HEK293 (cell line): ENCODE results near the gene AJM1.

Experiments used
- CTCF ChIA-PET: fragments of 350-600 bp; formaldehyde crosslinking; extraction: SDS; loops from one replicate; lab custom pipeline; 2021; ENCODE audit warnings: antibody characterized with exemption; lab: Yijun Ruan, JAX
- POLR2A ChIA-PET: fragments of 300-600 bp; formaldehyde crosslinking; extraction: SDS; loops from one replicate; lab custom pipeline; 2020; ENCODE audit warnings: antibody characterized with exemption, inconsistent platforms; lab: Yijun Ruan, JAX
- H3K27ac ChIP-seq: fragments of 200-500 bp; sonication (Bioruptor generic); 2 replicates; pipeline ENCODE4 v1.5.1; 2014; ENCODE audit warnings: low read depth, low read length, control low read depth, inconsistent platforms; ENCODE audit errors: extremely low read depth
- H3K36me3 ChIP-seq, 2 experiments: fragments of 200-500 bp in 1 of 2; sonication (Bioruptor generic) in 1 of 2; 1 replicate in 1 of 2; 2 replicates in 1 of 2; pipeline ENCODE4 v1.5.1; 2014 to 2017; ENCODE audit warnings: inconsistent platforms in 2 of 2, low read length in 2 of 2; ENCODE audit not compliant: control insufficient read depth in 2 of 2, insufficient read depth in 1 of 2
- H3K4me1 ChIP-seq: fragments of 200-500 bp; sonication (Bioruptor generic); 2 replicates; pipeline ENCODE4 v1.5.1; 2014; ENCODE audit warnings: mild to moderate bottlenecking, low read length, inconsistent platforms; ENCODE audit not compliant: control insufficient read depth, insufficient read depth
- H3K4me3 ChIP-seq: 2 replicates; pipeline ENCODE4 v1.5.1; 2011; ENCODE audit warnings: low read depth, mild to moderate bottlenecking, control low read depth, low read length, moderate library complexity
- H3K9me3 ChIP-seq: fragments of 200-500 bp; sonication (Bioruptor generic); 2 replicates; pipeline ENCODE4 v1.5.1; 2014; ENCODE audit warnings: low read depth, low read length, inconsistent platforms; ENCODE audit not compliant: control insufficient read depth, insufficient read depth
- SETDB1 ChIP-seq: IDR thresholded peaks from one replicate; pipeline ENCODE4 v1.6.1; 2017; ENCODE audit warnings: mild to moderate bottlenecking, low read length, moderate library complexity, mixed read lengths; ENCODE audit not compliant: insufficient read length
- ZNF266 ChIP-seq: fragments of 450-650 bp; formaldehyde crosslinking; IDR thresholded peaks from 2 replicates; pipeline ENCODE4 v1.5.1; 2016; ENCODE audit warnings: missing biosample characterization, missing genetic modification characterization, low read depth
- ZNF366 ChIP-seq: fragments of 450-650 bp; formaldehyde crosslinking; conservative IDR thresholded peaks from 2 replicates; pipeline ENCODE4 v1.5.1; 2016; ENCODE audit warnings: missing biosample characterization, missing genetic modification characterization
- ZNF423 ChIP-seq: fragments of 450-650 bp; formaldehyde crosslinking; IDR thresholded peaks from 2 replicates; pipeline ENCODE4 v1.5.1; 2016; ENCODE audit warnings: missing biosample characterization, missing genetic modification characterization
- ZNF544 ChIP-seq: fragments of 450-650 bp; formaldehyde crosslinking; IDR thresholded peaks from 2 replicates; pipeline ENCODE4 v1.5.0; 2017; ENCODE audit warnings: missing biosample characterization, missing genetic modification characterization
- ZNF621 ChIP-seq: fragments of 450-650 bp; formaldehyde crosslinking; IDR thresholded peaks from 2 replicates; pipeline ENCODE4 v1.5.1; 2017; ENCODE audit warnings: missing biosample characterization, missing genetic modification characterization
- ZNF623 ChIP-seq: fragments of 450-650 bp; formaldehyde crosslinking; IDR thresholded peaks from 2 replicates; pipeline ENCODE4 v1.5.1; 2016; ENCODE audit warnings: missing biosample characterization, missing genetic modification characterization
- ZNF629 ChIP-seq: fragments of 450-650 bp; formaldehyde crosslinking; IDR thresholded peaks from 2 replicates; pipeline ENCODE4 v1.5.1; 2017; ENCODE audit warnings: missing biosample characterization, missing genetic modification characterization
- ZSCAN16 ChIP-seq: fragments of 450-650 bp; formaldehyde crosslinking; IDR thresholded peaks from 2 replicates; pipeline ENCODE4 v1.5.1; 2016; ENCODE audit warnings: missing biosample characterization, missing genetic modification characterization
- ZXDB ChIP-seq: fragments of 450-650 bp; formaldehyde crosslinking; IDR thresholded peaks from 2 replicates; pipeline ENCODE4 v1.5.1; 2016; ENCODE audit warnings: missing biosample characterization, missing genetic modification characterization
- TF ChIP-seq, protein P1 (sequence below): fragments of 450-650 bp; formaldehyde crosslinking; conservative IDR thresholded peaks from 2 replicates; pipeline ENCODE4 v1.5.1; 2016; ENCODE audit warnings: low read depth, missing biosample characterization, missing genetic modification characterization
- TF ChIP-seq, protein P2 (sequence below): fragments of 450-650 bp; formaldehyde crosslinking; IDR thresholded peaks from 2 replicates; pipeline ENCODE4 v1.5.1; 2016; ENCODE audit warnings: missing biosample characterization, missing genetic modification characterization
- TF ChIP-seq, protein P3 (sequence below): fragments of 450-650 bp; formaldehyde crosslinking; IDR thresholded peaks from 2 replicates; pipeline ENCODE4 v1.5.1; 2017; ENCODE audit warnings: missing biosample characterization, missing genetic modification characterization
- TF ChIP-seq, protein P4 (sequence below): fragments of 450-650 bp; formaldehyde crosslinking; IDR thresholded peaks from 2 replicates; pipeline ENCODE4 v1.5.1; 2016; ENCODE audit warnings: missing biosample characterization, missing genetic modification characterization
- TF ChIP-seq, protein P5 (sequence below): fragments of 450-650 bp; formaldehyde crosslinking; optimal IDR thresholded peaks from 2 replicates; pipeline ENCODE3; 2016; ENCODE audit warnings: missing biosample characterization, mild to moderate bottlenecking, missing genetic modification characterization

AJM1 gene

DNA sequence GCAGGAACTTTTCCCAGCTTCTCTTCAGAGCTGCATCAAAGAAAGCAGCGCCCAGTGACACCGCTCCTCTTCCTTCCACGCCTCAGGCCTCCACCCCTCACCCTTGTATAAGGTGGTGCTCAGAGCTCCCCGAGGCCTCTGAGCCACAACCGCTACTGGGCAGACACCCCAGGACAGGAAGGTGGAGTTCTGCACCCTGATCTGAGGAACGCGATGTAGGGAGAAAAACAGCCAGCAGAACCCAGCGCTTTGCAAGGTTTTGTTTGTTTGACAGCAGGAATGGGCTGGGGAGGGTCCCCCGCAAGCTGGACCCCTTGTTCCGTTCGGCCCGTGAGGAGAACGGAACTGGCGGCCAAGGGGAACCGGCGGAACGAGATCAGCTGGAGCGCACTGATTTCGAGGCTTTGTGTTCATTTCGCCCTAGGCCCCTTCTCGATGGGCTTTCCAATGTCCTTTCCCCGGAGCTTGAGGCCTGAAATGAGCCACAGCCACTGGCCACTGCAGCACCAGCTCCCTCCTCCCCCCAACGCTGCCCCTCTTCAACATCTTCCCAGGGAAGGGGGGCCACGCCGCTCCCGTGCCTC, 19.7 kb downstream of the AJM1 start:
- H3K36me3 ChIP-seq = peaks cover 0 to 67% of the 10 kb centered on the region in 2 experiments; a peak in 2 of 3 replicates
- H3K27ac ChIP-seq = no peak overlapping the region
- ChIA-PET CTCF (interaction anchor here (0.6 to 1.3 kb wide), 4 partner anchors 8 to 174 kb away, joined by 3 to 4 read pairs (median 4); no protein-coding TSS in a partner anchor), POLR2A (interaction anchor here (0.5 to 2.7 kb wide), 5 partner anchors 10 to 130 kb away, joined by 3 to 9 read pairs (median 4); partner anchors contain the start of genes MAMDC4 and PAXX)
- H3K4me3 ChIP-seq = no peak overlapping the region
- H3K9me3 ChIP-seq = no peaks in the 10 kb centered on the region
- TF ChIP-seq ZNF266 (tag by site-specific recombination) = no peak
- no peak for TF ChIP-seq ZNF629 (tag by site-specific recombination)
- TF ChIP-seq, protein P1, sequence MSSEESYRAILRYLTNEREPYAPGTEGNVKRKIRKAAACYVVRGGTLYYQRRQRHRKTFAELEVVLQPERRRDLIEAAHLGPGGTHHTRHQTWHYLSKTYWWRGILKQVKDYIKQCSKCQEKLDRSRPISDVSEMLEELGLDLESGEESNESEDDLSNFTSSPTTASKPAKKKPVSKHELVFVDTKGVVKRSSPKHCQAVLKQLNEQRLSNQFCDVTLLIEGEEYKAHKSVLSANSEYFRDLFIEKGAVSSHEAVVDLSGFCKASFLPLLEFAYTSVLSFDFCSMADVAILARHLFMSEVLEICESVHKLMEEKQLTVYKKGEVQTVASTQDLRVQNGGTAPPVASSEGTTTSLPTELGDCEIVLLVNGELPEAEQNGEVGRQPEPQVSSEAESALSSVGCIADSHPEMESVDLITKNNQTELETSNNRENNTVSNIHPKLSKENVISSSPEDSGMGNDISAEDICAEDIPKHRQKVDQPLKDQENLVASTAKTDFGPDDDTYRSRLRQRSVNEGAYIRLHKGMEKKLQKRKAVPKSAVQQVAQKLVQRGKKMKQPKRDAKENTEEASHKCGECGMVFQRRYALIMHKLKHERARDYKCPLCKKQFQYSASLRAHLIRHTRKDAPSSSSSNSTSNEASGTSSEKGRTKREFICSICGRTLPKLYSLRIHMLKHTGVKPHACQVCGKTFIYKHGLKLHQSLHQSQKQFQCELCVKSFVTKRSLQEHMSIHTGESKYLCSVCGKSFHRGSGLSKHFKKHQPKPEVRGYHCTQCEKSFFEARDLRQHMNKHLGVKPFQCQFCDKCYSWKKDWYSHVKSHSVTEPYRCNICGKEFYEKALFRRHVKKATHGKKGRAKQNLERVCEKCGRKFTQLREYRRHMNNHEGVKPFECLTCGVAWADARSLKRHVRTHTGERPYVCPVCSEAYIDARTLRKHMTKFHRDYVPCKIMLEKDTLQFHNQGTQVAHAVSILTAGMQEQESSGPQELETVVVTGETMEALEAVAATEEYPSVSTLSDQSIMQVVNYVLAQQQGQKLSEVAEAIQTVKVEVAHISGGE (tag by site-specific recombination) = no peak
- TF ChIP-seq, protein P2, sequence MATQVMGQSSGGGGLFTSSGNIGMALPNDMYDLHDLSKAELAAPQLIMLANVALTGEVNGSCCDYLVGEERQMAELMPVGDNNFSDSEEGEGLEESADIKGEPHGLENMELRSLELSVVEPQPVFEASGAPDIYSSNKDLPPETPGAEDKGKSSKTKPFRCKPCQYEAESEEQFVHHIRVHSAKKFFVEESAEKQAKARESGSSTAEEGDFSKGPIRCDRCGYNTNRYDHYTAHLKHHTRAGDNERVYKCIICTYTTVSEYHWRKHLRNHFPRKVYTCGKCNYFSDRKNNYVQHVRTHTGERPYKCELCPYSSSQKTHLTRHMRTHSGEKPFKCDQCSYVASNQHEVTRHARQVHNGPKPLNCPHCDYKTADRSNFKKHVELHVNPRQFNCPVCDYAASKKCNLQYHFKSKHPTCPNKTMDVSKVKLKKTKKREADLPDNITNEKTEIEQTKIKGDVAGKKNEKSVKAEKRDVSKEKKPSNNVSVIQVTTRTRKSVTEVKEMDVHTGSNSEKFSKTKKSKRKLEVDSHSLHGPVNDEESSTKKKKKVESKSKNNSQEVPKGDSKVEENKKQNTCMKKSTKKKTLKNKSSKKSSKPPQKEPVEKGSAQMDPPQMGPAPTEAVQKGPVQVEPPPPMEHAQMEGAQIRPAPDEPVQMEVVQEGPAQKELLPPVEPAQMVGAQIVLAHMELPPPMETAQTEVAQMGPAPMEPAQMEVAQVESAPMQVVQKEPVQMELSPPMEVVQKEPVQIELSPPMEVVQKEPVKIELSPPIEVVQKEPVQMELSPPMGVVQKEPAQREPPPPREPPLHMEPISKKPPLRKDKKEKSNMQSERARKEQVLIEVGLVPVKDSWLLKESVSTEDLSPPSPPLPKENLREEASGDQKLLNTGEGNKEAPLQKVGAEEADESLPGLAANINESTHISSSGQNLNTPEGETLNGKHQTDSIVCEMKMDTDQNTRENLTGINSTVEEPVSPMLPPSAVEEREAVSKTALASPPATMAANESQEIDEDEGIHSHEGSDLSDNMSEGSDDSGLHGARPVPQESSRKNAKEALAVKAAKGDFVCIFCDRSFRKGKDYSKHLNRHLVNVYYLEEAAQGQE (tag by site-specific recombination) = no peak
- no peak for TF ChIP-seq ZXDB (tag by site-specific recombination)
- no peak for TF ChIP-seq ZSCAN16 (tag by site-specific recombination)
- no peak for TF ChIP-seq ZNF423 (tag by site-specific recombination)
- TF ChIP-seq, protein P3, sequence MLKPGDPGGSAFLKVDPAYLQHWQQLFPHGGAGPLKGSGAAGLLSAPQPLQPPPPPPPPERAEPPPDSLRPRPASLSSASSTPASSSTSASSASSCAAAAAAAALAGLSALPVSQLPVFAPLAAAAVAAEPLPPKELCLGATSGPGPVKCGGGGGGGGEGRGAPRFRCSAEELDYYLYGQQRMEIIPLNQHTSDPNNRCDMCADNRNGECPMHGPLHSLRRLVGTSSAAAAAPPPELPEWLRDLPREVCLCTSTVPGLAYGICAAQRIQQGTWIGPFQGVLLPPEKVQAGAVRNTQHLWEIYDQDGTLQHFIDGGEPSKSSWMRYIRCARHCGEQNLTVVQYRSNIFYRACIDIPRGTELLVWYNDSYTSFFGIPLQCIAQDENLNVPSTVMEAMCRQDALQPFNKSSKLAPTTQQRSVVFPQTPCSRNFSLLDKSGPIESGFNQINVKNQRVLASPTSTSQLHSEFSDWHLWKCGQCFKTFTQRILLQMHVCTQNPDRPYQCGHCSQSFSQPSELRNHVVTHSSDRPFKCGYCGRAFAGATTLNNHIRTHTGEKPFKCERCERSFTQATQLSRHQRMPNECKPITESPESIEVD (tag by site-specific recombination) = no peak
- TF ChIP-seq ZNF623 (tag by site-specific recombination) = no peak
- no peak for TF ChIP-seq ZNF544 (tag by site-specific recombination)
- TF ChIP-seq, protein P4, sequence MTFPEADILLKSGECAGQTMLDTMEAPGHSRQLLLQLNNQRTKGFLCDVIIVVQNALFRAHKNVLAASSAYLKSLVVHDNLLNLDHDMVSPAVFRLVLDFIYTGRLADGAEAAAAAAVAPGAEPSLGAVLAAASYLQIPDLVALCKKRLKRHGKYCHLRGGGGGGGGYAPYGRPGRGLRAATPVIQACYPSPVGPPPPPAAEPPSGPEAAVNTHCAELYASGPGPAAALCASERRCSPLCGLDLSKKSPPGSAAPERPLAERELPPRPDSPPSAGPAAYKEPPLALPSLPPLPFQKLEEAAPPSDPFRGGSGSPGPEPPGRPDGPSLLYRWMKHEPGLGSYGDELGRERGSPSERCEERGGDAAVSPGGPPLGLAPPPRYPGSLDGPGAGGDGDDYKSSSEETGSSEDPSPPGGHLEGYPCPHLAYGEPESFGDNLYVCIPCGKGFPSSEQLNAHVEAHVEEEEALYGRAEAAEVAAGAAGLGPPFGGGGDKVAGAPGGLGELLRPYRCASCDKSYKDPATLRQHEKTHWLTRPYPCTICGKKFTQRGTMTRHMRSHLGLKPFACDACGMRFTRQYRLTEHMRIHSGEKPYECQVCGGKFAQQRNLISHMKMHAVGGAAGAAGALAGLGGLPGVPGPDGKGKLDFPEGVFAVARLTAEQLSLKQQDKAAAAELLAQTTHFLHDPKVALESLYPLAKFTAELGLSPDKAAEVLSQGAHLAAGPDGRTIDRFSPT (tag by site-specific recombination) = no peak
- TF ChIP-seq, protein P5, sequence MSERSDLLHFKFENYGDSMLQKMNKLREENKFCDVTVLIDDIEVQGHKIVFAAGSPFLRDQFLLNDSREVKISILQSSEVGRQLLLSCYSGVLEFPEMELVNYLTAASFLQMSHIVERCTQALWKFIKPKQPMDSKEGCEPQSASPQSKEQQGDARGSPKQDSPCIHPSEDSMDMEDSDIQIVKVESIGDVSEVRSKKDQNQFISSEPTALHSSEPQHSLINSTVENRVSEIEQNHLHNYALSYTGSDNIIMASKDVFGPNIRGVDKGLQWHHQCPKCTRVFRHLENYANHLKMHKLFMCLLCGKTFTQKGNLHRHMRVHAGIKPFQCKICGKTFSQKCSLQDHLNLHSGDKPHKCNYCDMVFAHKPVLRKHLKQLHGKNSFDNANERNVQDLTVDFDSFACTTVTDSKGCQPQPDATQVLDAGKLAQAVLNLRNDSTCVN (tag by site-specific recombination) = no peak
- no peak for TF ChIP-seq ZNF621 (tag by site-specific recombination)
- no peak for TF ChIP-seq SETDB1
- no peak for TF ChIP-seq ZNF366 (tag by site-specific recombination)
- H3K4me1 ChIP-seq = no peaks in the 10 kb centered on the region
